CD4-positive, alpha-beta T cell (primary cell): Measurements from ENCODE around the gene FBXL2. TPM values are rescaled to one million over a fixed set of nuclear protein-coding genes. Genes with fewer than 3 reads are reported as not detected.

Experiments
- ATAC-seq: fragments of 200-7000 bp; cut with Tn5 transposase; one replicate; pipeline ENCODE4 v1.10.0; 2022; ENCODE audit warnings: mild to moderate bottlenecking; ENCODE audit not compliant: poor library complexity
- CTCF ChIA-PET: fragments of 350-600 bp; sonication (Branson Sonifier 250); formaldehyde crosslinking; loops from one replicate; lab custom pipeline; 2021; ENCODE audit warnings: antibody characterized with exemption, inconsistent platforms; lab: Charles Lee
- POLR2A ChIA-PET: fragments of 350-600 bp; sonication (Branson Sonifier 250); formaldehyde crosslinking; loops from one replicate; lab custom pipeline; 2021; ENCODE audit warnings: antibody characterized with exemption, inconsistent platforms; lab: Charles Lee
- DNase-seq, 14 experiments: peaks; one replicate each; pipeline ENCODE4 v3.0.0-alpha.2; 2013 to 2020; ENCODE audit warnings: mixed read lengths in 2 of 14
- H3K27ac ChIP-seq, 2 donors: one replicate each; pipeline versions ENCODE4 v1.5.1 to v1.7.0; 2013; ENCODE audit warnings: low read length in 2 of 2, low read depth in 1 of 2, mild to moderate bottlenecking in 1 of 2
- H3K27me3 ChIP-seq, 2 experiments: 1 replicate in 1 of 2; 2 replicates in 1 of 2; pipeline versions ENCODE4 v1.6.1 to v1.7.0; 2013; ENCODE audit warnings: low read length in 2 of 2, control low read depth in 1 of 2, mild to moderate bottlenecking in 1 of 2, moderate library complexity in 1 of 2; ENCODE audit not compliant: insufficient read depth in 2 of 2, control insufficient read depth in 1 of 2
- H3K36me3 ChIP-seq: one replicate; pipeline ENCODE4 v1.6.1; 2013; ENCODE audit warnings: low read length, control low read depth; ENCODE audit not compliant: insufficient read depth
- H3K4me1 ChIP-seq: one replicate; pipeline ENCODE4 v1.6.1; 2013; ENCODE audit warnings: low read length, control low read depth; ENCODE audit not compliant: insufficient read depth
- H3K4me3 ChIP-seq: one replicate; pipeline ENCODE4 v1.5.1; 2013; ENCODE audit warnings: mild to moderate bottlenecking, low read length, moderate library complexity
- H3K9me3 ChIP-seq, 2 experiments: 1 replicate in 1 of 2; 2 replicates in 1 of 2; pipeline versions ENCODE4 v1.6.1 to v1.7.0; 2013; ENCODE audit warnings: low read length in 2 of 2, mild to moderate bottlenecking in 2 of 2, control low read depth in 1 of 2, moderate library complexity in 1 of 2; ENCODE audit not compliant: control insufficient read depth in 1 of 2, insufficient read depth in 1 of 2
- H3K27ac Mint-ChIP-seq: one replicate; pipeline ENCODE4 v1.8.0; 2020; ENCODE audit warnings: mixed read lengths
- H3K27me3 Mint-ChIP-seq: one replicate; pipeline ENCODE4 v1.8.0; 2021; ENCODE audit warnings: mixed read lengths
- H3K36me3 Mint-ChIP-seq: one replicate; pipeline ENCODE4 v1.8.0; 2021; ENCODE audit warnings: low read depth, mixed read lengths
- H3K4me1 Mint-ChIP-seq: one replicate; pipeline ENCODE4 v1.8.0; 2021; ENCODE audit warnings: low read depth, mixed read lengths
- H3K4me3 Mint-ChIP-seq: one replicate; pipeline ENCODE4 v1.8.0; 2020; ENCODE audit warnings: mild to moderate bottlenecking, mixed read lengths
- H3K9me3 Mint-ChIP-seq: one replicate; pipeline ENCODE4 v1.8.0; 2020; ENCODE audit warnings: mixed read lengths
- CTCF ChIP-seq: fragments of 200-600 bp; IDR thresholded peaks from one replicate; pipeline ENCODE4 v1.8.0; 2022; ENCODE audit warnings: antibody characterized with exemption, mild to moderate bottlenecking
- intact Hi-C, 2 experiments: fragments of 100-400 bp; cut with DNase I in 1 of 2; cut with micrococcal nuclease in 1 of 2; formaldehyde crosslinking; loops; one replicate each; pipeline versions ENCODE4 v1.15.1 to v1.9.0; 2023 to 2025; cut with DNase I, micrococcal nuclease
- total RNA-seq, 174 experiments: library from RNA in 2 of 174; stranded (reverse) in 2 of 174; gene quantifications; one replicate each; pipeline ENCODE4 v1.2.3 and lab custom pipeline; 2021 to 2026

FBXL2 gene
- total RNA-seq, 2 experiments from 2014 or later = not detected

DNA sequence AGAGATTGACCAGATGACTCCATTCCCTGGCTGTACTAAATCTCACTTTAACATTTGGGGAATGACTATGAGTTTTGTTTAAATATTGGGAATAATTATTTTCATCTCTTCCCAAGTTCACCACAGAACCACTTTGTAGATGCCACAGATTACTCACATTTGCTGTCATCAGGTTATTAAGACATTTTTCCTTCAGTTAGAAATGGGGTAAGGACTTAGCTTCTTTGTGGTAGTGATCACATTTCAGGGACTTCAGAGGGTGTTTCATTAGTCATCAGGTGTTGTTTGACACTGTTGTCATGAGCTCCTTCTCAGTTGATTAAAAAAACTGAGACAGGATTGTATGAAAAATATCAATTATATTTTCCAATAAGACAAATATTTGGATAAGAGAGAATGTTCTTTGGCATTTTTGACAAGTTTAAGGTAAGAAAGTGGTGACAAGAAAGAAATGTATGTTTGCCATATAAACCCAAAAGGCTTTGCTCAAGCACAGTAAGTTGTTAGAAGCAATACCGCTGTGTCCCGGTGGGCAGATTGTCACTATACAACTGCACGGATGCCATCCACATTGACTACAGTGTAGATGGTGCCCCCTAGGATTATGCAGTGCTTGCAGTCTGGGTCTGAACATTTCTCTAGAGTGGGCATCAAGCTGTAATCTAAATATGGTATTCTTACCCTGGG, 22.3 kb downstream of the FBXL2 start:
- intact Hi-C loops = no loop called here
- no peaks in the 10 kb centered on the region for H3K4me1 Mint-ChIP-seq
- POLR2A ChIA-PET = no interaction called here

DNA sequence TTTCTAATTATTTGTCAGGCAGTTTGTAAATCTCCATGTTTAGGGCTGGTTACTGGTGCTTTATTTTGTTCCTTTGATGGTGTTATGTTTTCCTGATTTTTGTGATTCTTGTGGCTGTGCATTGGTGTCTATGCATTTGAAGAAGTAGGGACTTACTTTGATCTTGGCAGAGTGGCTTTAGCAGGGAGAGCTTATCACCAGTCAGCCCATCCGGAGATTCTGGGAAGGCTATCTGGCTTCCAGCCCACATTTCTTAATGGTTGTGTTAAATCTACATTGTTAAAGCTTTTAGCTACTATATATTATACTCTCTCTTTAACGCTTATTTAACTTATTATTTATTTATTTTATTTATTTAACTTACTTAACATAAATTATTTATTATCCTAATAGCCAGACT, 35.1 kb downstream of the FBXL2 start:
- DNase-seq (no peak), ATAC-seq (no peak)
- Histone ChIP-seq H3K4me3 (no peak overlapping the region), H3K9me3 (peaks cover 8 to 10% of the 10 kb centered on the region in 2 experiments), H3K27ac (no peak overlapping the region), H3K36me3 (no peaks in the 10 kb centered on the region), H3K27me3 (peaks cover 0 to 6% of the 10 kb centered on the region in 2 experiments), H3K4me1 (no peaks in the 10 kb centered on the region)
- no peaks in the 10 kb centered on the region for H3K4me1 Mint-ChIP-seq
- CTCF ChIA-PET = no interaction called here
- H3K27me3 Mint-ChIP-seq = peaks cover 11% of the 10 kb centered on the region
- TF ChIP-seq CTCF = no peak
- POLR2A ChIA-PET = no interaction called here
- no peak overlapping the region for H3K27ac Mint-ChIP-seq
- intact Hi-C loops = no loop called here
- H3K36me3 Mint-ChIP-seq = no peaks in the 10 kb centered on the region
- H3K4me3 Mint-ChIP-seq = no peak overlapping the region
- H3K9me3 Mint-ChIP-seq = peaks cover 8% of the 10 kb centered on the region

More for the DNA sequence above, 22.3 kb downstream of the FBXL2 start:
- H3K36me3 Mint-ChIP-seq = no peaks in the 10 kb centered on the region
- H3K9me3 Mint-ChIP-seq = no peaks in the 10 kb centered on the region
- Histone ChIP-seq H3K27ac (no peak overlapping the region), H3K4me3 (no peak overlapping the region), H3K9me3 (peaks cover 0 to 4% of the 10 kb centered on the region in 2 experiments), H3K36me3 (no peaks in the 10 kb centered on the region), H3K27me3 (no peaks in the 10 kb centered on the region), H3K4me1 (no peaks in the 10 kb centered on the region)
- ATAC-seq (no peak), DNase-seq (no peak)
- no peaks in the 10 kb centered on the region for H3K27me3 Mint-ChIP-seq
- H3K4me3 Mint-ChIP-seq = no peak overlapping the region
- TF ChIP-seq CTCF = no peak
- H3K27ac Mint-ChIP-seq = no peak overlapping the region
- CTCF ChIA-PET = no interaction called here

- peaks cover 8 to 10% of the 10 kb centered on the region in 2 experiments for H3K9me3 ChIP-seq
- no peaks in the 10 kb centered on the region for H3K36me3 ChIP-seq
- no peak overlapping the region for H3K27ac ChIP-seq
- no peak overlapping the region for H3K4me3 ChIP-seq
- POLR2A ChIA-PET = no interaction called here
- Mint-ChIP-seq H3K4me1 (no peaks in the 10 kb centered on the region), H3K27ac (no peak overlapping the region), H3K9me3 (peaks cover 8% of the 10 kb centered on the region), H3K4me3 (no peak overlapping the region), H3K27me3 (peaks cover 12% of the 10 kb centered on the region), H3K36me3 (no peaks in the 10 kb centered on the region)
- no peaks in the 10 kb centered on the region for H3K4me1 ChIP-seq
- DNase-seq (no peak), ATAC-seq (no peak)
- CTCF ChIA-PET = no interaction called here
- H3K27me3 ChIP-seq = peaks cover 0 to 6% of the 10 kb centered on the region in 2 experiments
- TF ChIP-seq CTCF = no peak
- intact Hi-C loops = no loop called here
Measured at GRCh38 chr3:33313331-33313730, 36.1 kb downstream of the FBXL2 start.
